ENCODE data around the gene YPEL2. TPM values are rescaled to one million over a fixed set of nuclear protein-coding genes. Genes with fewer than 3 reads are reported as not detected.
A peak's percentile ranks its signal among the peaks of the same experiment; 100 is the strongest.

Gene YPEL2
- polyA plus RNA-seq, 1 of the 3 experiments (the other 2 are of a cell fraction): 3.2 TPM

DNA sequence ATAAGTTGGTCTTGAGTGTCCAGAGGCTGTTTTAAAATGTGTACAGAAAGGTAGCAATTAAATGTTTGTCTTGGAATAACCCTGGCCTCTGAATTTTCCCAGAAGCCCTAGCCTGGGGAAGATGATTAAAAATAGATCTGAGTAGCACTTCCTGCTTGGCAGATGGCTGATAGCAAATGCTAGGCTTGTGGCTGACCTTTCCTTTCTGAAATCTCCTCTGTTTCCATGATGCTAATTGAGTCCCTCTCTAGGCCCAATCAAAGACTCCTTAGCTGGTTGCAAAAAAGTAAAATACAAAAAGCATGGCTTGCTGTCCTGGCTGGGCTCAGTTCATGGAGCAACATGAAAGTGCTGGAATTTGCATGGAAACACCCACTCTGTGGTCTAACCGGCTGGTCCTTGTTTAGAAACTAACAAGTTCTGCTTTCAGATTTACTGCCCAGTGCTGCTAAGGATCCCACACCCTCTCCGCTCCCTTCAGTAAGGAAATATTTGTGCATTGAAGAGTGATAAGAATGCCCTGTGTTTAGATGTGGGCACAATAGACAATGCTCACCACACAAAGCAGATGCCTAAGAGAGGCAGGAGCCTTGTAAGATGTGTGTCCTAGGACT is 40.8 kb downstream of the YPEL2 start:
- 100% methylated on average over 2 of the region's 2 CpGs for WGBS (ENCODE audit: low lambda C conversion rate)
- H3K9ac ChIP-seq: peak overlapping the region; percentile 33; the same call in 1 of the 2 replicates
- H3K9me3 ChIP-seq: no peaks in the 10 kb centered on the region
- H3K4me2 ChIP-seq: peak overlapping the region; percentile 65
- ChIA-PET CTCF (no interaction called here), POLR2A (no interaction called here)
- no peak for DNase-seq
- H3F3A ChIP-seq (replicated peaks; ENCODE audit: insufficient read depth): peaks cover 8% of the 10 kb centered on the region
- no peak for TF ChIP-seq EP300 (IDR thresholded peaks at IDR 0.05; ENCODE audit: borderline replicate concordance in 1 of 2, low read depth in 1 of 2, low read length in 1 of 2)
- TF ChIP-seq MEF2A (IDR thresholded peaks at IDR 0.05; ENCODE audit: borderline replicate concordance, low read depth): peak; percentile 76; the same call in 1 of the 2 replicates
- 0 out of 2 replicates have a peak, but pooled peaks have one; percentile 37 for TF ChIP-seq TCF12 (IDR thresholded peaks at IDR 0.05)
- no peaks in the 10 kb centered on the region for H3K36me3 ChIP-seq (replicated peaks in 1 of 2; ENCODE audit: control insufficient read depth in 1 of 2, insufficient read depth in 2 of 2, low read length in 1 of 2)
- H3K79me2 ChIP-seq (ENCODE audit: insufficient read depth): peaks cover 5% of the 10 kb centered on the region; the same call in 1 of the 2 replicates
- peaks cover 39 to 41% of the 10 kb centered on the region in 2 experiments for H3K4me1 ChIP-seq (ENCODE audit: control insufficient read depth in 1 of 2, insufficient read depth in 2 of 2, low read depth in 1 of 2, low read length in 1 of 2)
- peak overlapping the region; percentile 72 to 85 for H3K27ac ChIP-seq (ENCODE audit: low read depth in 2 of 2, low read length in 1 of 2)
- H3K4me3 ChIP-seq (ENCODE audit: low read depth in 2 of 2, low read length in 1 of 2): no peak overlapping the region
- no peaks in the 10 kb centered on the region for H3K27me3 ChIP-seq (ENCODE audit: insufficient read depth)
- no peaks in the 10 kb centered on the region for H3K9me2 ChIP-seq
- H2AFZ ChIP-seq (ENCODE audit: low read depth): peak overlapping the region; percentile 60; the same call in 1 of the 2 replicates
- H4K20me1 ChIP-seq (ENCODE audit: insufficient read depth): no peaks in the 10 kb centered on the region

DNA sequence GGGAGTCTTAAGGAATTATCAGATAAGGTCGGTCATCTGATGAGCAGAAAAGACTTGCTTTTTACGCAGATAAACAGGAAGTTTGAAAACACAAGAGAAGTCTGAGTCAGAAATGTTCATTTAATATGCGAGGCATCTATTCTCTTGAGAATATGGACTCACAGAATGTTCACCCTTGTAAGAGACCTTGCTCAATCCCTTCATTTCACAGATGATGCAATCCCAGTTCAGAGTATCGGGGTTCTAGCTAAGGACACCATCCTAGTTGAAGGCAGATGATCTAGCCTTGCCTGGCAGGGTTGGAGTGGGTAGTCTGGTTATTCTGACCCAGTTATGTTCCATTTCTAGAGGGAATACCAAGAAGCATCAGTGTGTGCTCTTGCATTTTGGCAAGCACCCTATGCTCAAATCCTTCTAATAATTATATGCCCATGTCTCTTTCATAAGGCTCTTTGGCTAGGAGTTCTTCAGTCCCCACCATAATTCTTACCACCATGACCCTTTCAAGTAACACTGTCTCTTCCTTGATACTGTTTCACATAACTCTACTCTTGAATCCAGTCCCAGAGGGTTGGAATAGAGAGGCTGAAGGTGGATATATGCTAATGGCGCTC is 42.5 kb downstream of the YPEL2 start:
- 82% methylated on average over 5 of the region's 5 CpGs for WGBS (ENCODE audit: low lambda C conversion rate)
- ChIA-PET CTCF (interaction anchor here (1.4 kb wide), 1 partner anchor 68 kb away, joined by 4 read pairs; no protein-coding TSS in a partner anchor), POLR2A (no interaction called here)
- Histone ChIP-seq H3K79me2 (ENCODE audit: insufficient read depth) (peaks cover 5% of the 10 kb centered on the region; the same call in 1 of the 2 replicates), H3F3A (replicated peaks; ENCODE audit: insufficient read depth) (peaks cover 15% of the 10 kb centered on the region), H4K20me1 (ENCODE audit: insufficient read depth) (no peaks in the 10 kb centered on the region), H3K9ac (no peak overlapping the region), H3K4me2 (no peak overlapping the region), H3K4me1 (ENCODE audit: control insufficient read depth in 1 of 2, insufficient read depth in 2 of 2, low read depth in 1 of 2, low read length in 1 of 2) (peaks cover 34 to 39% of the 10 kb centered on the region in 2 experiments), H3K27me3 (ENCODE audit: insufficient read depth) (no peaks in the 10 kb centered on the region), H3K9me2 (no peaks in the 10 kb centered on the region), H2AFZ (ENCODE audit: low read depth) (no peak overlapping the region), H3K4me3 (ENCODE audit: low read depth in 2 of 2, low read length in 1 of 2) (no peak overlapping the region), H3K9me3 (no peaks in the 10 kb centered on the region), H3K36me3 (replicated peaks in 1 of 2; ENCODE audit: control insufficient read depth in 1 of 2, insufficient read depth in 2 of 2, low read length in 1 of 2) (no peaks in the 10 kb centered on the region), H3K27ac (ENCODE audit: low read depth in 2 of 2, low read length in 1 of 2) (peak overlapping the region in 1 of 2 experiments; percentile 72; a peak in 2 of 4 replicates)
- no peak for DNase-seq
- TF ChIP-seq NFIC (IDR thresholded peaks at IDR 0.05; ENCODE audit: borderline replicate concordance): no peak
- no peak for TF ChIP-seq SMC3 (IDR thresholded peaks at IDR 0.05; ENCODE audit: low read depth, low read length)
- TF ChIP-seq NRF1 (IDR thresholded peaks at IDR 0.05; ENCODE audit: low read depth, low read length): no peak

DNA sequence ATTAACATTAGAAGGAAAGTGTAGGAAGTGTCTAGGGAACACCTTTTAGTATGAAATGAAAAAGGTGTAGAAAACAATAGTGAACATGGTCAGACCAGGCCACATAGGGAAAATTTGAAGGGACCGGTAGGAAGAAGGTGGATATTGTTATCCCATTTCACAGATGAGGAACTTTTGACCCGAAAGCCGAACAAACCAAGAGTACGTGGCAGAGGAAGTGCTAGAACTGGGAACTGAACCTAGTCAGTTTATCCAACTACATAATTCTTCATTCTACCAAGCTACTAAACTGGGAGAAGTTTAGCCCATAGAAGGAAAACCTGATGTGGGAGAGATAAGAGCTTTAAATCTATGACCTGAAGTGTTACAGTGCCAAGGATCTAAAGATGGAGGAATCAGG is 43.2 kb downstream of the YPEL2 start:
- Histone ChIP-seq H3K9me3 (no peaks in the 10 kb centered on the region), H2AFZ (ENCODE audit: low read depth) (no peak overlapping the region), H3K79me2 (ENCODE audit: insufficient read depth) (peaks cover 3% of the 10 kb centered on the region; the same call in 1 of the 2 replicates), H3K4me2 (no peak overlapping the region), H3K9me2 (no peaks in the 10 kb centered on the region), H3K9ac (no peak overlapping the region), H3K4me3 (ENCODE audit: low read depth in 2 of 2, low read length in 1 of 2) (no peak overlapping the region), H3K36me3 (replicated peaks in 1 of 2; ENCODE audit: control insufficient read depth in 1 of 2, insufficient read depth in 2 of 2, low read length in 1 of 2) (no peaks in the 10 kb centered on the region), H4K20me1 (ENCODE audit: insufficient read depth) (no peaks in the 10 kb centered on the region), H3K27ac (ENCODE audit: low read depth in 2 of 2, low read length in 1 of 2) (peak overlapping the region in 1 of 2 experiments; percentile 72; a peak in 1 of 4 replicates), H3K4me1 (ENCODE audit: control insufficient read depth in 1 of 2, insufficient read depth in 2 of 2, low read depth in 1 of 2, low read length in 1 of 2) (peaks cover 33 to 37% of the 10 kb centered on the region in 2 experiments), H3K27me3 (ENCODE audit: insufficient read depth) (no peaks in the 10 kb centered on the region), H3F3A (replicated peaks; ENCODE audit: insufficient read depth) (peaks cover 15% of the 10 kb centered on the region)
- POLR2A ChIA-PET: no interaction called here
- CTCF ChIA-PET: interaction anchor here (1.2 to 3.0 kb wide), 3 partner anchors 9 to 50 kb away, joined by 4 to 15 read pairs (median 5); no protein-coding TSS in a partner anchor
- no peak for DNase-seq
- 96% methylated on average over 4 of the region's 4 CpGs for WGBS (ENCODE audit: low lambda C conversion rate)
- no peak for TF ChIP-seq RXRA (IDR thresholded peaks at IDR 0.05; ENCODE audit: borderline replicate concordance, low read depth)
- TF ChIP-seq, protein P1, sequence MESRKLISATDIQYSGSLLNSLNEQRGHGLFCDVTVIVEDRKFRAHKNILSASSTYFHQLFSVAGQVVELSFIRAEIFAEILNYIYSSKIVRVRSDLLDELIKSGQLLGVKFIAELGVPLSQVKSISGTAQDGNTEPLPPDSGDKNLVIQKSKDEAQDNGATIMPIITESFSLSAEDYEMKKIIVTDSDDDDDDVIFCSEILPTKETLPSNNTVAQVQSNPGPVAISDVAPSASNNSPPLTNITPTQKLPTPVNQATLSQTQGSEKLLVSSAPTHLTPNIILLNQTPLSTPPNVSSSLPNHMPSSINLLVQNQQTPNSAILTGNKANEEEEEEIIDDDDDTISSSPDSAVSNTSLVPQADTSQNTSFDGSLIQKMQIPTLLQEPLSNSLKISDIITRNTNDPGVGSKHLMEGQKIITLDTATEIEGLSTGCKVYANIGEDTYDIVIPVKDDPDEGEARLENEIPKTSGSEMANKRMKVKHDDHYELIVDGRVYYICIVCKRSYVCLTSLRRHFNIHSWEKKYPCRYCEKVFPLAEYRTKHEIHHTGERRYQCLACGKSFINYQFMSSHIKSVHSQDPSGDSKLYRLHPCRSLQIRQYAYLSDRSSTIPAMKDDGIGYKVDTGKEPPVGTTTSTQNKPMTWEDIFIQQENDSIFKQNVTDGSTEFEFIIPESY (IDR thresholded peaks at IDR 0.05; ENCODE audit: borderline replicate concordance, low read depth): no peak
- TF ChIP-seq, protein P2, sequence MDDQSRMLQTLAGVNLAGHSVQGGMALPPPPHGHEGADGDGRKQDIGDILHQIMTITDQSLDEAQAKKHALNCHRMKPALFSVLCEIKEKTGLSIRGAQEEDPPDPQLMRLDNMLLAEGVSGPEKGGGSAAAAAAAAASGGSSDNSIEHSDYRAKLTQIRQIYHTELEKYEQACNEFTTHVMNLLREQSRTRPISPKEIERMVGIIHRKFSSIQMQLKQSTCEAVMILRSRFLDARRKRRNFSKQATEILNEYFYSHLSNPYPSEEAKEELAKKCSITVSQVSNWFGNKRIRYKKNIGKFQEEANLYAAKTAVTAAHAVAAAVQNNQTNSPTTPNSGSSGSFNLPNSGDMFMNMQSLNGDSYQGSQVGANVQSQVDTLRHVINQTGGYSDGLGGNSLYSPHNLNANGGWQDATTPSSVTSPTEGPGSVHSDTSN (IDR thresholded peaks at IDR 0.05): no peak
- no peak for TF ChIP-seq EZH2phosphoT487 (IDR thresholded peaks at IDR 0.05; ENCODE audit: borderline replicate concordance, low read depth)
- TF ChIP-seq MEF2A (IDR thresholded peaks at IDR 0.05; ENCODE audit: borderline replicate concordance, low read depth): no peak
- TF ChIP-seq, protein P3, sequence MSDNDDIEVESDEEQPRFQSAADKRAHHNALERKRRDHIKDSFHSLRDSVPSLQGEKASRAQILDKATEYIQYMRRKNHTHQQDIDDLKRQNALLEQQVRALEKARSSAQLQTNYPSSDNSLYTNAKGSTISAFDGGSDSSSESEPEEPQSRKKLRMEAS (IDR thresholded peaks at IDR 0.05; ENCODE audit: low read depth): no peak
- no peak for TF ChIP-seq RAD21 (IDR thresholded peaks at IDR 0.05; ENCODE audit: low read length)
- TF ChIP-seq FOSL2 (IDR thresholded peaks at IDR 0.05; ENCODE audit: borderline replicate concordance, low read depth): no peak
- TF ChIP-seq SMC3 (IDR thresholded peaks at IDR 0.05; ENCODE audit: low read depth, low read length): no peak
- TF ChIP-seq, protein P4, sequence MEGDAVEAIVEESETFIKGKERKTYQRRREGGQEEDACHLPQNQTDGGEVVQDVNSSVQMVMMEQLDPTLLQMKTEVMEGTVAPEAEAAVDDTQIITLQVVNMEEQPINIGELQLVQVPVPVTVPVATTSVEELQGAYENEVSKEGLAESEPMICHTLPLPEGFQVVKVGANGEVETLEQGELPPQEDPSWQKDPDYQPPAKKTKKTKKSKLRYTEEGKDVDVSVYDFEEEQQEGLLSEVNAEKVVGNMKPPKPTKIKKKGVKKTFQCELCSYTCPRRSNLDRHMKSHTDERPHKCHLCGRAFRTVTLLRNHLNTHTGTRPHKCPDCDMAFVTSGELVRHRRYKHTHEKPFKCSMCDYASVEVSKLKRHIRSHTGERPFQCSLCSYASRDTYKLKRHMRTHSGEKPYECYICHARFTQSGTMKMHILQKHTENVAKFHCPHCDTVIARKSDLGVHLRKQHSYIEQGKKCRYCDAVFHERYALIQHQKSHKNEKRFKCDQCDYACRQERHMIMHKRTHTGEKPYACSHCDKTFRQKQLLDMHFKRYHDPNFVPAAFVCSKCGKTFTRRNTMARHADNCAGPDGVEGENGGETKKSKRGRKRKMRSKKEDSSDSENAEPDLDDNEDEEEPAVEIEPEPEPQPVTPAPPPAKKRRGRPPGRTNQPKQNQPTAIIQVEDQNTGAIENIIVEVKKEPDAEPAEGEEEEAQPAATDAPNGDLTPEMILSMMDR (IDR thresholded peaks at IDR 0.05): no peak
- TF ChIP-seq SIN3A (IDR thresholded peaks at IDR 0.05; ENCODE audit: borderline replicate concordance, low read depth, low read length): no peak

Measured in SK-N-SH (cell line).